Neuron (in vitro differentiated cells): Measurements from ENCODE around the gene SLC2A6.

Experiments used
- H2AFZ ChIP-seq: one replicate; pipeline ENCODE4 v1.6.1; 2013; ENCODE audit warnings: low read depth, mild to moderate bottlenecking, inconsistent platforms, low read length, moderate library complexity
- H3K27me3 ChIP-seq: one replicate; pipeline ENCODE4 v1.6.1; 2013; ENCODE audit warnings: low read length; ENCODE audit not compliant: insufficient read depth
- H3K36me3 ChIP-seq: one replicate; pipeline ENCODE4 v1.6.1; 2013; ENCODE audit warnings: low read length; ENCODE audit not compliant: insufficient read depth
- H3K4me1 ChIP-seq: one replicate; pipeline ENCODE4 v1.6.1; 2013; ENCODE audit warnings: low read length; ENCODE audit not compliant: insufficient read depth
- H3K4me3 ChIP-seq: 2 replicates; pipeline ENCODE4 v1.5.1; 2013; ENCODE audit warnings: mild to moderate bottlenecking, low read length, moderate library complexity
- H3K9me3 ChIP-seq: one replicate; pipeline ENCODE4 v1.6.1; 2013; ENCODE audit warnings: low read length

SLC2A6 gene

GRCh38 chr9:133474853-133475252, 4.0 kb downstream of the SLC2A6 start:
- Histone ChIP-seq H2AFZ (no peak overlapping the region), H3K27me3 (no peaks in the 10 kb centered on the region), H3K4me1 (peaks cover 14% of the 10 kb centered on the region), H3K36me3 (peaks cover 13% of the 10 kb centered on the region), H3K4me3 (no peak overlapping the region), H3K9me3 (no peaks in the 10 kb centered on the region)

- Histone ChIP-seq H3K4me1 (peaks cover 9% of the 10 kb centered on the region), H3K9me3 (no peaks in the 10 kb centered on the region), H2AFZ (no peak overlapping the region), H3K4me3 (no peak overlapping the region), H3K36me3 (peaks cover 13% of the 10 kb centered on the region), H3K27me3 (no peaks in the 10 kb centered on the region)
Observed at GRCh38 chr9:133474215-133474614, 4.7 kb downstream of the SLC2A6 start.

- H3K36me3 ChIP-seq = peaks cover 13% of the 10 kb centered on the region
Observed at GRCh38 chr9:133473743-133474142, 5.2 kb downstream of the SLC2A6 start.

GRCh38 chr9:133472753-133473378, 6.0 kb downstream of the SLC2A6 start:
- Histone ChIP-seq H3K4me1 (peaks cover 2% of the 10 kb centered on the region), H3K36me3 (peaks cover 19% of the 10 kb centered on the region)

More at GRCh38 chr9:133473743-133474142, 5.2 kb downstream of the SLC2A6 start:
- Histone ChIP-seq H3K4me3 (no peak overlapping the region), H3K4me1 (peaks cover 9% of the 10 kb centered on the region), H3K27me3 (no peaks in the 10 kb centered on the region), H2AFZ (no peak overlapping the region), H3K9me3 (no peaks in the 10 kb centered on the region)

GRCh38 chr9:133472277-133472645, 6.6 kb downstream of the SLC2A6 start:
- H3K9me3 ChIP-seq = no peaks in the 10 kb centered on the region
- no peak overlapping the region for H3K4me3 ChIP-seq
- H3K27me3 ChIP-seq = no peaks in the 10 kb centered on the region
- H3K4me1 ChIP-seq = no peaks in the 10 kb centered on the region
- peaks cover 19% of the 10 kb centered on the region for H3K36me3 ChIP-seq
- H2AFZ ChIP-seq = no peak overlapping the region

More at GRCh38 chr9:133472753-133473378, 6.0 kb downstream of the SLC2A6 start:
- no peak overlapping the region for H3K4me3 ChIP-seq
- H3K27me3 ChIP-seq = no peaks in the 10 kb centered on the region
- no peak overlapping the region for H2AFZ ChIP-seq
- no peaks in the 10 kb centered on the region for H3K9me3 ChIP-seq

- H3K36me3 ChIP-seq = peaks cover 19% of the 10 kb centered on the region
- no peak overlapping the region for H3K4me3 ChIP-seq
Observed at GRCh38 chr9:133471551-133472276, 7.2 kb downstream of the SLC2A6 start.

GRCh38 chr9:133470988-133471387, 7.9 kb downstream of the SLC2A6 start:
- no peak overlapping the region for H2AFZ ChIP-seq
- H3K4me3 ChIP-seq = no peak overlapping the region
- H3K4me1 ChIP-seq = no peaks in the 10 kb centered on the region
- H3K36me3 ChIP-seq = peaks cover 24% of the 10 kb centered on the region
- no peaks in the 10 kb centered on the region for H3K27me3 ChIP-seq
- H3K9me3 ChIP-seq = no peaks in the 10 kb centered on the region

More at GRCh38 chr9:133471551-133472276, 7.2 kb downstream of the SLC2A6 start:
- Histone ChIP-seq H3K27me3 (no peaks in the 10 kb centered on the region), H3K9me3 (no peaks in the 10 kb centered on the region), H2AFZ (no peak overlapping the region), H3K4me1 (no peaks in the 10 kb centered on the region)

- Histone ChIP-seq H3K36me3 (peaks cover 28% of the 10 kb centered on the region), H3K9me3 (no peaks in the 10 kb centered on the region), H3K4me1 (no peaks in the 10 kb centered on the region), H3K4me3 (no peak overlapping the region), H2AFZ (no peak overlapping the region), H3K27me3 (no peaks in the 10 kb centered on the region)
Observed at GRCh38 chr9:133470427-133470924, 8.4 kb downstream of the SLC2A6 start.

GRCh38 chr9:133468777-133469421, 10.0 kb downstream of the SLC2A6 start:
- peaks cover 32% of the 10 kb centered on the region for H3K36me3 ChIP-seq
- no peak overlapping the region for H3K4me3 ChIP-seq
- no peaks in the 10 kb centered on the region for H3K9me3 ChIP-seq
- no peaks in the 10 kb centered on the region for H3K4me1 ChIP-seq
- H2AFZ ChIP-seq = no peak overlapping the region
- H3K27me3 ChIP-seq = no peaks in the 10 kb centered on the region

- no peaks in the 10 kb centered on the region for H3K27me3 ChIP-seq
- H2AFZ ChIP-seq = no peak overlapping the region
- H3K4me3 ChIP-seq = no peak overlapping the region
- H3K36me3 ChIP-seq = peaks cover 32% of the 10 kb centered on the region
- no peaks in the 10 kb centered on the region for H3K9me3 ChIP-seq
- no peaks in the 10 kb centered on the region for H3K4me1 ChIP-seq
Observed at GRCh38 chr9:133468374-133468773, 10.5 kb downstream of the SLC2A6 start.

- Histone ChIP-seq H3K4me3 (no peak overlapping the region), H2AFZ (no peak overlapping the region), H3K9me3 (no peaks in the 10 kb centered on the region), H3K27me3 (no peaks in the 10 kb centered on the region), H3K4me1 (peaks cover 4% of the 10 kb centered on the region), H3K36me3 (peaks cover 34% of the 10 kb centered on the region)
Observed at GRCh38 chr9:133467101-133467500, 11.8 kb downstream of the SLC2A6 start.

- Histone ChIP-seq H3K4me3 (no peak overlapping the region), H3K36me3 (peaks cover 29% of the 10 kb centered on the region), H3K9me3 (no peaks in the 10 kb centered on the region), H2AFZ (no peak overlapping the region), H3K4me1 (peaks cover 14% of the 10 kb centered on the region), H3K27me3 (no peaks in the 10 kb centered on the region)
Observed at GRCh38 chr9:133465984-133466383, 12.9 kb downstream of the SLC2A6 start.

GRCh38 chr9:133464638-133465037, 14.3 kb downstream of the SLC2A6 start:
- Histone ChIP-seq H3K9me3 (no peaks in the 10 kb centered on the region), H2AFZ (no peak overlapping the region), H3K4me1 (peaks cover 20% of the 10 kb centered on the region), H3K36me3 (peaks cover 29% of the 10 kb centered on the region), H3K4me3 (no peak overlapping the region), H3K27me3 (no peaks in the 10 kb centered on the region)
